D721Med (cell line): ENCODE measurements around the gene MYOZ3.

Experiments
- DNase-seq: peaks from one replicate; pipeline ENCODE4 v3.0.0; 2011; ENCODE audit warnings: low spot score; ENCODE audit not compliant: insufficient read length
- FAIRE-seq: peaks from 2 replicates; lab custom pipeline; 2011; peaks lifted over from hg19 to GRCh38; lab: Jason Lieb, UNC
- CTCF ChIP-seq: IDR thresholded peaks from 2 replicates; pipeline ENCODE4 v1.5.1; 2012; ENCODE audit warnings: mild to moderate bottlenecking, control low read depth; ENCODE audit not compliant: insufficient read depth; ENCODE audit errors: missing control alignments

The MYOZ3 gene

DNA sequence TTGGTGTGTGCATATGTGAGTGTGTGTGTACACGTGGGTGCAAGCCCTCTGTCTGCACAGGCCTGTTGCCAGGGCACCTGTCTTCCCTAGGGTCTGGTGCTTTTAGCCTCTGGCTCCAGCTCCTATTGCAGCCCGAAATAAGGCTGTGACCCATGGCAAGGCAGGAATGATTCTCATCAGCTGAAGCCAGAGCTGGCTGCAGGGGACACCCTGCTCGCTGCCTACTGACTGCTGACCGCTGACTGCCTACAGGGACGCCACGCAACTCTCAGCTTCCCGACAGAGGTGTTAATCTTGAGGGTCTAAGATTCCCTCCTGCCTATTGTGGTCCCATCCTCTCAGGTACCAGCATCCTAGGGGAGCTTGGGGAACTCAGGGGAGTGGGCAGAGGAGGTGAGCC, at the start of gene MYOZ3:
MYOZ3 (plus strand) TSS at position 166 of the 400 bp plus-strand sequence. CDS start 1,691 bp downstream, outside the sequence.
- no peak for TF ChIP-seq CTCF
- DNase-seq, result no peak
- FAIRE-seq, result no peak

DNA sequence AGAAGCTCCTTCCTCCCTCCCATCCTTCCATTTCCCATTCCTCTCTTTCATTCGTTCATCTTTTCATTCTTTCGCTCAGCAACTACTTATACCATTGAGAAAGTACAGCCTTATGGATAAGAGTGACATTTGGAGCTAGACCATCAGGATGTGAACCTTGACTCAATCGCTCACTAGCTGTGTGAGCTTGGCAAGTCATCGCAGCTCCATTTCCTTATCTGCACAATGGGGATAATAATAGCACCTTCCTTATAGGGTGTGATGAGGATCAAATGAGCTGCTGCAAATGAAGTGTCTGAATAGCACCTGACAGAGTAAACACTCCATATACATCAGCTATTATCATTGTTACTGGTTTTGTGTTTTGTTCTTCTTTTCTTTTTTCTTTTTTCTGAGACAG, 48.6 kb upstream of the MYOZ3 start:
- no peak for DNase-seq

GRCh38 chr5:150612905-150613670, 48.0 kb upstream of the MYOZ3 start:
- DNase-seq, result no peak
- no peak for TF ChIP-seq CTCF
- FAIRE-seq, result no peak

More for the DNA sequence above, 48.6 kb upstream of the MYOZ3 start:
- no peak for TF ChIP-seq CTCF
- no peak for FAIRE-seq

DNA sequence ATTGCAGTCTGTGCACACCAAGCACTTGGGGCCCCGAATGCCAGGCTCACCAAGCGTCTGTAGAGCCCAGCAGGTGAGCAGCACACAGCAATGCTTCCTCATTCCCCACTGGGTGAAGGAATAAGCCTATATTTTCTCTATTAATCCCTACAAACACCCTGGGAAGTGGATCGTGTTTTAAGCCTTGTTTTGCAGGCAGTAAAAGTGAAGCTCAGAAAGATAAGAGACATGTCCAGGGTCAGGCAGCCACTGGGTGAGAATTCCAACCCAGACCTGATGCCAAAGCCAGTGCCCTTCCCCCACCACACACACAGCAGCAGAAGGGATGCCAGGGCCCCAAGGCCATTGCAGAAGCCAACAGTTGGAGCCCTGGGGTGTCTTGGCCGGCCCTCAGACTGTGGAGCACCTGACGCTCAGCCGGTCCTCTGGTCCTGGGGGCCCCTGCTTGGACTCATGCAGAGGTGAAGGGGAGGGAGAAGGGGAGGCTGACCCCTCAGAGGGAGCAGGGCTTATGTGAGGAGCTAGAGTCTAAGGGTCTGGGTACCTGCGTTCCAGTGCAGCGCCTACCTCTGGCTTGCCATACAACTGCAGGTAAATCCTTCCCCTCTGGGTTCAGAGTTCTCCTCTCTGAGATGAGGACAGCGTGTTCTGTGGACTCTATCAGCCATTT, 46.9 kb upstream of the MYOZ3 start:
- FAIRE-seq (no peak), DNase-seq (no peak)
- TF ChIP-seq CTCF, result no peak

DNA sequence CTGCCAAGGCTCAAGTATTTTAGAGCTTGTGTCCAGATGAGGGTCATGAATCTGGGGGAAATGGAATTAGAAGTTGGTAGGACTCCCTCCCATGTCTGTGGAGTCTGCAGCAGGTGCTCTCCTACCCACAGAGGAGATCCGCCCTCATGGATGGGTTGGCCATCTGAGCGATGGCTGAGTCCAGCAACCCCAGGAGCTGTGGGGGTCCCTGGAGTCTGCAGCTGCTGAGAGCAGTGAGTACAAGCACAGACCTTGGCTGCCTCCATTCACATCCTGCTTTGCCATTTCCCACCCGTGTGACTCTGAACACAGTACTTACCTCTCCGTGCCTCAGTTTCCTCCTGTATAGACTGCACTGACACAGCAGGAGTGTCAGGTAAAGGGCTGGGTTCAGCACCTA, 46.4 kb upstream of the MYOZ3 start:
- no peak for DNase-seq
- no peak for FAIRE-seq
- TF ChIP-seq CTCF, result no peak

DNA sequence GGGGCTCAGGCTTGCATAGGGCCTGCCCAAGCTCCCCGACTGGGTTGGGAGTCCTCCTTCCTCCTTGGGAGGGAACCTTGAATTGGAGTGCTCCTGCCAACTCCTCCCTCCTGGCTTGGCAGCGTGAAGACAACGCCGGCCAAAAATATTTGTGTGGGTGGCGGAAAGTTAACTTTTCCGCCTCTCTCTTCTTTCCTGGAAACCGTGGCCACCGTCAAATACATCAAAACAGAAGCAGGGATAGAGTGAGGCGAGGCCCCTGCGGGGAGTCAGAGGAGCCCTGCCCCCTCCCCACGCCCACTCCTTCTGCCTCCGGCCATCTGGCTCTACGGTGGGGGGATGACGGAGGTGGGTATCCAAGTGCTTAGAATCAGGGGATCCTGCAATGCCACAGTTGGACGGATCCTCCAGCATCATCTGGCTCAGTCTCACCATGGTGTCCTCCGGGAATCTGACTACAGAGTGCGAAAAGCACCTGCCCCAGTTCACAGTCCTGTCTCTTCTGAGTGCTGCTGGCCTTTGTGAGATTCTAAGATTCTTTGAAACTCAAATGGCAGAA, 45.8 kb upstream of the MYOZ3 start:
- DNase-seq (peak; percentile 57), FAIRE-seq (no peak)
- TF ChIP-seq CTCF, result no peak
